CD14-positive monocyte (primary cell): Measurements from ENCODE around the gene EIF4E1B. TPM values are rescaled to one million over a fixed set of nuclear protein-coding genes. Genes with fewer than 3 reads are reported as not detected.

Source experiments
- DNase-seq, 3 donors: peaks; one replicate each; pipeline ENCODE4 v3.0.0-alpha.2; 2011 to 2022
- H2AFZ ChIP-seq: 2 replicates; pipeline ENCODE4 v1.6.0; 2012; ENCODE audit warnings: mild to moderate bottlenecking, low read depth, low read length, inconsistent platforms; ENCODE audit not compliant: insufficient read depth, poor library complexity, severe bottlenecking
- H3K27ac ChIP-seq, 2 donors: 1 replicate in 1 of 2; 2 replicates in 1 of 2; pipeline ENCODE4 v1.5.1; 2012 to 2013; ENCODE audit warnings: low read length in 2 of 2, control low read depth in 1 of 2, inconsistent platforms in 1 of 2, low read depth in 1 of 2, mild to moderate bottlenecking in 1 of 2
- H3K27me3 ChIP-seq, 2 donors: one replicate each; pipeline versions ENCODE4 v1.6.0 to v1.6.1; 2011 to 2013; ENCODE audit warnings: low read length in 2 of 2; ENCODE audit not compliant: control insufficient read depth in 2 of 2, insufficient read depth in 2 of 2
- H3K36me3 ChIP-seq, 2 donors: replicated peaks in 1 of 2; 1 replicate in 1 of 2; 2 replicates in 1 of 2; pipeline versions ENCODE4 v1.5.1 to v1.6.1; 2012 to 2013; ENCODE audit warnings: low read length in 2 of 2, control low read depth in 1 of 2, inconsistent platforms in 1 of 2, mild to moderate bottlenecking in 1 of 2; ENCODE audit not compliant: insufficient read depth in 2 of 2, control insufficient read depth in 1 of 2
- H3K4me1 ChIP-seq, 2 donors: 1 replicate in 1 of 2; 2 replicates in 1 of 2; pipeline versions ENCODE4 v1.5.1 to v1.6.1; 2012 to 2013; ENCODE audit warnings: low read length in 2 of 2, control low read depth in 1 of 2, inconsistent platforms in 1 of 2, mild to moderate bottlenecking in 1 of 2, moderate library complexity in 1 of 2; ENCODE audit not compliant: insufficient read depth in 2 of 2, control insufficient read depth in 1 of 2
- H3K4me2 ChIP-seq: replicated peaks from 2 replicates; pipeline ENCODE3; 2012; ENCODE audit warnings: low read length, moderate library complexity, mild to moderate bottlenecking; ENCODE audit not compliant: poor library complexity, severe bottlenecking; ENCODE audit errors: extremely low read depth
- H3K4me3 ChIP-seq, 3 experiments: fragments of 200-600 bp in 1 of 3; sonication (generic) in 1 of 3; replicated peaks in 1 of 3; 1 replicate in 2 of 3; 2 replicates in 1 of 3; pipeline ENCODE4 v1.5.1; 2011 to 2013; ENCODE audit warnings: low read length in 3 of 3, mild to moderate bottlenecking in 3 of 3, control low read depth in 2 of 3, low read depth in 2 of 3, inconsistent platforms in 1 of 3, moderate library complexity in 1 of 3
- H3K79me2 ChIP-seq: 2 replicates; pipeline ENCODE4 v1.6.0; 2012; ENCODE audit warnings: mild to moderate bottlenecking, control low read depth, inconsistent platforms, low read length, moderate library complexity; ENCODE audit not compliant: insufficient read depth
- H3K9ac ChIP-seq: 2 replicates; pipeline ENCODE4 v1.6.0; 2017; ENCODE audit warnings: low read length, mild to moderate bottlenecking; ENCODE audit not compliant: insufficient read depth, poor library complexity, severe bottlenecking
- H3K9me3 ChIP-seq, 2 donors: replicated peaks in 1 of 2; 1 replicate in 1 of 2; 2 replicates in 1 of 2; pipeline versions ENCODE4 v1.5.1 to v1.6.1; 2012 to 2013; ENCODE audit warnings: low read length in 2 of 2, control low read depth in 1 of 2; ENCODE audit not compliant: control insufficient read depth in 1 of 2, insufficient read depth in 1 of 2
- H4K20me1 ChIP-seq: 2 replicates; pipeline ENCODE4 v1.6.0; 2012; ENCODE audit warnings: mild to moderate bottlenecking, low read length, control low read depth, moderate library complexity; ENCODE audit not compliant: insufficient read depth
- H3K27ac Mint-ChIP-seq, 7 donors: one replicate each; pipeline ENCODE4 v1.8.0; 2020; ENCODE audit warnings: mild to moderate bottlenecking in 7 of 7, mixed read lengths in 7 of 7, moderate library complexity in 6 of 7, inconsistent platforms in 2 of 7
- H3K27me3 Mint-ChIP-seq, 3 donors: one replicate each; pipeline ENCODE4 v1.8.0; 2021 to 2022; ENCODE audit warnings: low read depth in 3 of 3, mild to moderate bottlenecking in 3 of 3, mixed read lengths in 3 of 3, moderate library complexity in 3 of 3, inconsistent platforms in 1 of 3
- H3K36me3 Mint-ChIP-seq, 2 donors: one replicate each; pipeline ENCODE4 v1.8.0; 2020; ENCODE audit warnings: mixed read lengths in 2 of 2, inconsistent platforms in 1 of 2, mild to moderate bottlenecking in 1 of 2
- H3K4me1 Mint-ChIP-seq: one replicate; pipeline ENCODE4 v1.8.0; 2020; ENCODE audit warnings: mild to moderate bottlenecking, mixed read lengths
- H3K4me3 Mint-ChIP-seq, 2 donors: one replicate each; pipeline ENCODE4 v1.8.0; 2020; ENCODE audit warnings: mild to moderate bottlenecking in 2 of 2, mixed read lengths in 2 of 2, moderate library complexity in 1 of 2
- H3K9me3 Mint-ChIP-seq, 7 donors: one replicate each; pipeline ENCODE4 v1.8.0; 2020 to 2022; ENCODE audit warnings: mixed read lengths in 7 of 7, mild to moderate bottlenecking in 6 of 7, moderate library complexity in 6 of 7, inconsistent platforms in 2 of 7
- CTCF ChIP-seq: fragments of 200-600 bp; IDR thresholded peaks from one replicate; pipeline ENCODE4 v1.8.0; 2022; ENCODE audit warnings: antibody characterized with exemption, mild to moderate bottlenecking
- WGBS: methylation state at CpG from one replicate; pipeline ENCODE4 v1.1.5; 2013; ENCODE audit warnings: missing lambda C conversion rate; ENCODE audit not compliant: insufficient coverage; 5-methylcytosine and 5-hydroxymethylcytosine counted together
- intact Hi-C, 2 donors: fragments of 100-400 bp; cut with micrococcal nuclease; formaldehyde crosslinking; loops; one replicate each; pipeline versions ENCODE4 v1.15.0 to v1.15.1; 2023
- polyA plus RNA-seq, 3 donors: library from polyadenylated mRNA; depleted of rRNA in 1 of 3; unstranded in 2 of 3; stranded (reverse) in 1 of 3; fragments of 300-500 nt in 2 of 3; fragments of >200 nt in 1 of 3; fragmentation: Illumina TruSeq in 2 of 3; gene quantifications; 1 replicate in 2 of 3; 2 replicates in 1 of 3; pipeline ENCODE4 v1.2.3, GENCODE V29; 2012 to 2021

EIF4E1B gene
- polyA plus RNA-seq, 3 donors, result not detected

- peak overlapping the region in 1 of 2 donors; percentile 39 for H3K4me3 Mint-ChIP-seq
- Histone ChIP-seq H3K4me3 (no peak overlapping the region), H3K9ac (no peak overlapping the region), H3K79me2 (no peaks in the 10 kb centered on the region), H3K27ac (no peak overlapping the region), H3K27me3 (peaks cover 30 to 74% of the 10 kb centered on the region in 2 donors), H3K4me1 (peaks cover 0 to 5% of the 10 kb centered on the region in 2 donors), H4K20me1 (no peaks in the 10 kb centered on the region), H3K36me3 (no peaks in the 10 kb centered on the region), H3K4me2 (no peak overlapping the region), H2AFZ (no peak overlapping the region), H3K9me3 (peaks cover 0 to 9% of the 10 kb centered on the region in 2 donors)
- peaks cover 0 to 7% (median 4%) of the 10 kb centered on the region in 7 donors for H3K9me3 Mint-ChIP-seq
- peaks cover 8% of the 10 kb centered on the region for H3K4me1 Mint-ChIP-seq
- peaks cover 52 to 76% (median 70%) of the 10 kb centered on the region in 3 donors for H3K27me3 Mint-ChIP-seq
- H3K36me3 Mint-ChIP-seq, result peaks cover 0 to 4% of the 10 kb centered on the region in 2 donors
- H3K27ac Mint-ChIP-seq, result peak overlapping the region in 1 of 7 donors; percentile 62
- no peak for TF ChIP-seq CTCF
- WGBS, result 64% methylated on average over 3 of the region's 7 CpGs
- no peak for DNase-seq
- intact Hi-C loops, result no loop called here
Observed at GRCh38 chr5:176626876-176627236, 3.6 kb upstream of the EIF4E1B start.

GRCh38 chr5:176627582-176627981 lies 2.9 kb upstream of the EIF4E1B start:
- no peak overlapping the region for H3K4me2 ChIP-seq
- no peak for DNase-seq
- H3K27ac ChIP-seq, result no peak overlapping the region
- Mint-ChIP-seq H3K4me1 (peaks cover 8% of the 10 kb centered on the region), H3K36me3 (peaks cover 0 to 4% of the 10 kb centered on the region in 2 donors), H3K9me3 (peaks cover 0 to 7% (median 4%) of the 10 kb centered on the region in 7 donors), H3K27ac (no peak overlapping the region), H3K4me3 (no peak overlapping the region), H3K27me3 (peaks cover 53 to 78% (median 68%) of the 10 kb centered on the region in 3 donors)
- no peak overlapping the region for H2AFZ ChIP-seq
- no peak for TF ChIP-seq CTCF
- 42% methylated on average over 2 of the region's 5 CpGs for WGBS
- H3K9ac ChIP-seq, result no peak overlapping the region
- no peaks in the 10 kb centered on the region for H3K79me2 ChIP-seq
- no peak overlapping the region for H3K4me3 ChIP-seq
- H3K36me3 ChIP-seq, result no peaks in the 10 kb centered on the region
- peaks cover 0 to 9% of the 10 kb centered on the region in 2 donors for H3K9me3 ChIP-seq
- no peaks in the 10 kb centered on the region for H4K20me1 ChIP-seq
- peaks cover 32 to 78% of the 10 kb centered on the region in 2 donors for H3K27me3 ChIP-seq
- H3K4me1 ChIP-seq, result peaks cover 0 to 5% of the 10 kb centered on the region in 2 donors
- intact Hi-C loops, result no loop called here
